ENCODE results near the gene SLC22A17. TPM values are rescaled to one million over a fixed set of nuclear protein-coding genes. Genes with fewer than 3 reads are reported as not detected.

SLC22A17 gene
- total and polyA plus RNA-seq, 2 of the 13 experiments (the other 11 are each of a cell fraction or from before 2014, with no cell fraction given), result 0.95 to 1.1 TPM

GRCh38 chr14:23301288-23301968 lies 51.3 kb downstream of the SLC22A17 start (continued):
- TF ChIP-seq MLXIP (CRISPR knock-in tag; IDR thresholded peaks at IDR 0.05; ENCODE audit: borderline replicate concordance) (no peak), SALL2 (CRISPR knock-in tag; IDR thresholded peaks at IDR 0.05) (peak; percentile 68; the same call in 1 of the 2 replicates), ZNF776 (CRISPR knock-in tag; IDR thresholded peaks at IDR 0.05) (no peak; the same call in 1 of the 2 replicates), ZFP91 (CRISPR knock-in tag; IDR thresholded peaks at IDR 0.05; ENCODE audit: borderline replicate concordance) (no peak), PPARG (CRISPR knock-in tag; conservative IDR thresholded peaks at IDR 0.05) (peak; percentile 95), MXI1 (IDR thresholded peaks at IDR 0.05; ENCODE audit: borderline replicate concordance, low read depth, low read length) (peak; percentile 94; the same call in 2 of the 3 replicates), ZMYM2 (CRISPR knock-in tag; IDR thresholded peaks at IDR 0.05) (peak; percentile 87), ZNF362 (CRISPR knock-in tag; IDR thresholded peaks at IDR 0.05; ENCODE audit: borderline replicate concordance) (peak; percentile 3; the same call in 1 of the 2 replicates), ZFY (CRISPR knock-in tag; IDR thresholded peaks at IDR 0.05) (no peak), REST (IDR thresholded peaks at IDR 0.05; ENCODE audit: borderline replicate concordance in 1 of 2, low read depth in 1 of 2, low read length in 2 of 2) (peak in 1 of 2 experiments; percentile 16; a peak in 1 of 4 replicates), SOX6 (IDR thresholded peaks at IDR 0.05) (no peak), SOX6 (CRISPR knock-in tag; IDR thresholded peaks at IDR 0.05) (no peak; the same call in 1 of the 2 replicates), ATF2 (CRISPR knock-in tag; IDR thresholded peaks at IDR 0.05) (peak; percentile 75), ZNF567 (CRISPR knock-in tag; IDR thresholded peaks at IDR 0.05; ENCODE audit: borderline replicate concordance) (no peak; the same call in 1 of the 2 replicates), SYNCRIP (IDR thresholded peaks at IDR 0.05; ENCODE audit: insufficient read depth, low read depth, low read length) (no peak), ISL2 (CRISPR knock-in tag; IDR thresholded peaks at IDR 0.05) (peak; percentile 63), RFX5 (IDR thresholded peaks at IDR 0.05; ENCODE audit: low read depth, low read length) (peak; percentile 73), RBFOX2 (IDR thresholded peaks at IDR 0.05; ENCODE audit: low read depth, low read length) (peak; percentile 84)
